A549 (cell line): Measurements from ENCODE around the gene ETFRF1. TPM values are rescaled to one million over a fixed set of nuclear protein-coding genes. Genes with fewer than 3 reads are reported as not detected.

Experiments
- ATAC-seq, 2 experiments: fragments of 200-7000 bp in 1 of 2; fragments of >200 bp in 1 of 2; cut with Nextera tagmentation in 1 of 2; cut with Tn5 transposase in 1 of 2; 3 replicates each; pipeline versions ENCODE4 v1.8.0 to v1.9.1; 2018 to 2020; ENCODE audit warnings: mild to moderate bottlenecking in 1 of 2, moderate library complexity in 1 of 2
- CTCF ChIA-PET: fragments of 300-600 bp; sonication (Branson Sonifier 250); formaldehyde crosslinking; extraction: SDS; loops from one replicate; lab custom pipeline; 2021; ENCODE audit warnings: antibody characterized with exemption, inconsistent platforms; lab: Yijun Ruan, JAX
- POLR2A ChIA-PET: fragments of 350-600 bp; formaldehyde crosslinking; extraction: SDS; loops from one replicate; lab custom pipeline; 2021; ENCODE audit warnings: antibody characterized with exemption, inconsistent platforms; lab: Yijun Ruan, JAX
- DNase-seq, 2 experiments: peaks; one replicate each; pipeline versions ENCODE4 v3.0.0 to v3.0.0-alpha.2; 2011 to 2016; ENCODE audit warnings: low read depth in 1 of 2, low spot score in 1 of 2
- FAIRE-seq: peaks from 2 replicates; lab custom pipeline; 2011; peaks lifted over from hg19 to GRCh38; lab: Jason Lieb, UNC
- H3K27ac ChIP-seq, 2 experiments: fragments of >200 bp; sonication (Bioruptor Twin); formaldehyde crosslinking; 3 replicates each; pipeline ENCODE4 v1.5.1; 2016 to 2017
- H3K4me1 ChIP-seq: fragments of >200 bp; sonication (Bioruptor Twin); formaldehyde crosslinking; 3 replicates; pipeline ENCODE4 v1.6.1; 2016
- H3K4me2 ChIP-seq: fragments of >200 bp; sonication (Bioruptor Twin); formaldehyde crosslinking; 3 replicates; pipeline ENCODE4 v1.6.1; 2016
- H3K4me3 ChIP-seq: fragments of >200 bp; sonication (Bioruptor Twin); formaldehyde crosslinking; 3 replicates; pipeline ENCODE4 v1.5.1; 2016
- H3K9me3 ChIP-seq: fragments of >200 bp; sonication (Bioruptor Twin); formaldehyde crosslinking; 3 replicates; pipeline ENCODE4 v1.6.1; 2016
- CEBPB ChIP-seq, 2 experiments: fragments of >200 bp in 1 of 2; sonication (Bioruptor Twin) in 1 of 2; formaldehyde crosslinking in 1 of 2; IDR thresholded peaks; 2 replicates each; pipeline ENCODE4 v1.6.1; 2012 to 2016
- ELK1 ChIP-seq: fragments of 150-350 bp; IDR thresholded peaks from 2 replicates; pipeline ENCODE4 v1.6.1; 2014; ENCODE audit warnings: low read depth, mild to moderate bottlenecking, low read length
- EP300 ChIP-seq, 2 experiments: fragments of >200 bp; sonication (Bioruptor Twin); formaldehyde crosslinking; IDR thresholded peaks; 2 replicates in 1 of 2; 3 replicates in 1 of 2; pipeline ENCODE4 v1.6.1; 2016 to 2017
- ESRRA ChIP-seq: fragments of 150-350 bp; IDR thresholded peaks from 2 replicates; pipeline ENCODE4 v1.6.1; 2014; ENCODE audit warnings: mild to moderate bottlenecking, low read length, borderline replicate concordance
- GATA3 ChIP-seq: IDR thresholded peaks from 2 replicates; pipeline ENCODE4 v1.6.1; 2012; ENCODE audit warnings: borderline replicate concordance
- HDAC2 ChIP-seq: fragments of 200-600 bp; sonication (generic); IDR thresholded peaks from 2 replicates; pipeline ENCODE4 v1.6.1; 2016
- HMGXB4 ChIP-seq: fragments of 250-450 bp; sonication (Bioruptor Pico); IDR thresholded peaks from 2 replicates; pipeline ENCODE4 v1.5.0; 2021; ENCODE audit warnings: mild to moderate bottlenecking, moderate library complexity, borderline replicate concordance
- HOXA7 ChIP-seq: fragments of 250-450 bp; sonication (Bioruptor Pico); IDR thresholded peaks from 2 replicates; pipeline ENCODE4 v1.5.0; 2020; ENCODE audit warnings: mild to moderate bottlenecking, moderate library complexity
- JUN ChIP-seq, 2 experiments: fragments of >200 bp; sonication (Bioruptor Twin); formaldehyde crosslinking; IDR thresholded peaks; 2 replicates in 1 of 2; 3 replicates in 1 of 2; pipeline ENCODE4 v1.6.1; 2016 to 2017
- JUNB ChIP-seq: fragments of >200 bp; sonication (Bioruptor Twin); formaldehyde crosslinking; IDR thresholded peaks from 2 replicates; pipeline ENCODE4 v1.6.1; 2016
- KDM1A ChIP-seq: fragments of 200-600 bp; sonication (generic); IDR thresholded peaks from 2 replicates; pipeline ENCODE4 v1.6.1; 2016; ENCODE audit warnings: low read depth, mild to moderate bottlenecking
- MAFK ChIP-seq: fragments of 450-650 bp; IDR thresholded peaks from 2 replicates; pipeline ENCODE4 v1.6.1; 2014; ENCODE audit not compliant: partially characterized antibody
- NFE2L2 ChIP-seq: fragments of 150-350 bp; conservative IDR thresholded peaks from 2 replicates; pipeline ENCODE4 v1.6.1; 2014; ENCODE audit warnings: low read length
- NPAS2 ChIP-seq: fragments of 250-450 bp; sonication (Bioruptor Pico); IDR thresholded peaks from 2 replicates; pipeline ENCODE4 v1.8.0; 2022; ENCODE audit warnings: mild to moderate bottlenecking, moderate library complexity, borderline replicate concordance
- POLR2AphosphoS2 ChIP-seq: conservative IDR thresholded peaks from 2 replicates; pipeline ENCODE4 v1.6.1; 2012; ENCODE audit warnings: low read length, improper control_type of control experiment, inconsistent platforms
- RAD21 ChIP-seq, 2 experiments: fragments of >200 bp in 1 of 2; sonication (Bioruptor Twin) in 1 of 2; formaldehyde crosslinking in 1 of 2; IDR thresholded peaks in 1 of 2; conservative IDR thresholded peaks in 1 of 2; 2 replicates in 1 of 2; 3 replicates in 1 of 2; pipeline ENCODE4 v1.6.1; 2012 to 2018; ENCODE audit warnings: inconsistent platforms in 1 of 2
- SREBF2 ChIP-seq: fragments of 450-650 bp; IDR thresholded peaks from 2 replicates; pipeline ENCODE4 v1.6.1; 2014; ENCODE audit warnings: mild to moderate bottlenecking, moderate library complexity
- USF2 ChIP-seq: fragments of 450-650 bp; IDR thresholded peaks from 2 replicates; pipeline ENCODE4 v1.6.1; 2014; ENCODE audit warnings: antibody characterized with exemption
- ZFP36 ChIP-seq: fragments of 450-650 bp; IDR thresholded peaks from 2 replicates; pipeline ENCODE4 v1.6.1; 2014; ENCODE audit warnings: borderline replicate concordance; ENCODE audit not compliant: partially characterized antibody
- WGBS: methylation state at CpG from one replicate; pipeline ENCODE4 v1.1.6; 2017; ENCODE audit errors: missing lambda C conversion rate; 5-methylcytosine and 5-hydroxymethylcytosine counted together
- polyA plus RNA-seq, 4 experiments: library from polyadenylated mRNA; depleted of rRNA in 3 of 4; stranded (reverse); fragments of >200 nt; fragmentation: RNase III in 1 of 4; extraction: RNeasy Plus Mini Kit Qiagen cat#74134 plus additional on column Dnase treatment in 1 of 4; gene quantifications; 2 replicates in 3 of 4; 3 replicates in 1 of 4; pipeline ENCODE4 v1.2.3, GENCODE V29; 2011 to 2017
- TF ChIP-seq, protein P1 (sequence below): fragments of >200 bp; sonication (Bioruptor Twin); formaldehyde crosslinking; IDR thresholded peaks from 2 replicates; pipeline ENCODE4 v1.6.1; 2016
- TF ChIP-seq, protein P2 (sequence below): fragments of 250-450 bp; sonication (Bioruptor Pico); IDR thresholded peaks from 2 replicates; pipeline ENCODE4 v1.5.0; 2020; ENCODE audit warnings: low read depth, mild to moderate bottlenecking, moderate library complexity

The ETFRF1 gene
- polyA plus RNA-seq, 2 of the 4 experiments (the other 2 are of a cell fraction) = 11.5 to 23.6 TPM

GRCh38 chr12:25253371-25254068 lies 58.5 kb downstream of the ETFRF1 start:
- Histone ChIP-seq H3K4me2 (no peak overlapping the region), H3K4me3 (no peak overlapping the region), H3K27ac (no peak overlapping the region), H3K4me1 (peaks cover 11% of the 10 kb centered on the region), H3K9me3 (no peaks in the 10 kb centered on the region)
- DNase-seq = no peak
- TF ChIP-seq HMGXB4 (CRISPR knock-in tag) (no peak), ESRRA (no peak), USF2 (no peak), GATA3 (no peak), CEBPB (IDR thresholded peaks at IDR 0.05) (no peak), ZFP36 (no peak), KDM1A (no peak)
- FAIRE-seq = no peak
- 72% methylated on average over 5 of the region's 5 CpGs for WGBS
- POLR2A ChIA-PET = no interaction called here
- CTCF ChIA-PET = interaction anchor here (0.7 kb wide), 1 partner anchor 17 kb away, joined by 3 read pairs; no protein-coding TSS in a partner anchor
- no peak for ATAC-seq

DNA sequence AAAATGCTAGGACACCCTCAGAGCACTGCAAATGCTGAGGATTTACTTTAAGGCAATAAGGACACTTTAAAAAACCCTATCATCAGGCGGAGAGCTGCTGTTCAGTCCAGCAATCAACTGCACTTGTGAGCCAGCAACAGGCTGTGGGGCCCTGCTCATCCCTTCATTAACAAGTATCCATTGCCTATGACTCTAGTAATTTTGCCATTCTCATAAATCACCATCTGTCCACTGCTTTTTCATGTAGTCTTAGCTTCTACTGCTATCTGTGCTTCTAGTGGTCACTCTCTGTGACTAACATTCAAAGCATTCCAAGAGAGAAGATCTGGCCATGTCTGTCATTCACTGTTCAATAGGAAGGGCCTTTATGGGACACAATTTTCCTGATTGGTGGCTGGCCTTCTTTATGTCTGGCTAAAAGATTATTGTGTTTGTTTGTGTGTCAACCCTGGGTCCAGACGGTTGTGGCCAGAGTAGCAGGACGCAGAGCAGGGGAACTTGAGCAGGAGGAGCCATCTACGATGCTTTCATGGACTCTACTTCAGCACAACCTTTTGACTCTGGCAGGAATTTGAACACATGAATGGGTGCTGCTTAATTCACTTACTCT lies 59.3 kb downstream of the ETFRF1 start:
- Histone ChIP-seq H3K4me3 (no peak overlapping the region), H3K9me3 (no peaks in the 10 kb centered on the region), H3K27ac (no peak overlapping the region), H3K4me1 (peaks cover 7% of the 10 kb centered on the region), H3K4me2 (no peak overlapping the region)
- ATAC-seq (no peak), DNase-seq (no peak), FAIRE-seq (no peak)
- TF ChIP-seq EP300 (IDR thresholded peaks at IDR 0.05) (no peak), CEBPB (IDR thresholded peaks at IDR 0.05) (no peak), HOXA7 (CRISPR knock-in tag) (no peak), MAFK (no peak), POLR2AphosphoS2 (no peak), NPAS2 (no peak), ELK1 (no peak), RAD21 (conservative IDR thresholded peaks at IDR 0.05 in 1 of 2, IDR thresholded peaks at IDR 0.05 in 1 of 2) (no peak), NFE2L2 (no peak), HDAC2 (no peak), SREBF2 (no peak), JUNB (no peak), JUN (IDR thresholded peaks at IDR 0.05) (no peak)
- TF ChIP-seq, protein P1, sequence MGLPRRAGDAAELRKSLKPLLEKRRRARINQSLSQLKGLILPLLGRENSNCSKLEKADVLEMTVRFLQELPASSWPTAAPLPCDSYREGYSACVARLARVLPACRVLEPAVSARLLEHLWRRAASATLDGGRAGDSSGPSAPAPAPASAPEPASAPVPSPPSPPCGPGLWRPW = no peak
- TF ChIP-seq, protein P2, sequence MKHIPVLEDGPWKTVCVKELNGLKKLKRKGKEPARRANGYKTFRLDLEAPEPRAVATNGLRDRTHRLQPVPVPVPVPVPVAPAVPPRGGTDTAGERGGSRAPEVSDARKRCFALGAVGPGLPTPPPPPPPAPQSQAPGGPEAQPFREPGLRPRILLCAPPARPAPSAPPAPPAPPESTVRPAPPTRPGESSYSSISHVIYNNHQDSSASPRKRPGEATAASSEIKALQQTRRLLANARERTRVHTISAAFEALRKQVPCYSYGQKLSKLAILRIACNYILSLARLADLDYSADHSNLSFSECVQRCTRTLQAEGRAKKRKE (CRISPR knock-in tag) = no peak
- ChIA-PET CTCF (interaction anchor here (0.7 to 1.1 kb wide), 2 partner anchors 16 to 19 kb away, joined by 3 read pairs; no protein-coding TSS in a partner anchor), POLR2A (no interaction called here)
- 69% methylated on average over 4 of the region's 4 CpGs for WGBS

Other genes with a start within 250 kb of the ETFRF1 start
- gene BCAT1, start 246.1 kb upstream of the ETFRF1 start, polyA plus RNA-seq (2011; rRNA removed) = 14.6 and 18.0 TPM in 2 replicates
- 10.4 to 12.2 TPM (median 10.5 TPM) in 3 replicates for gene BCAT1, start 246.1 kb upstream of the ETFRF1 start, polyA plus RNA-seq (2017; fragmentation: RNase III; extraction: RNeasy Plus Mini Kit Qiagen cat#74134 plus additional on column Dnase treatment)
- 0.40 and 0.43 TPM in 2 replicates for gene DNAI7, start 77 bp upstream of the ETFRF1 start, polyA plus RNA-seq (2011; rRNA removed)
- gene DNAI7, start 77 bp upstream of the ETFRF1 start, polyA plus RNA-seq (2017; fragmentation: RNase III; extraction: RNeasy Plus Mini Kit Qiagen cat#74134 plus additional on column Dnase treatment) = 0.29 to 0.66 TPM (median 0.36 TPM) in 3 replicates
- 29.2 and 38.4 TPM in 2 replicates for gene KRAS, start 55.7 kb downstream of the ETFRF1 start, polyA plus RNA-seq (2011; rRNA removed)
- gene KRAS, start 55.7 kb downstream of the ETFRF1 start, polyA plus RNA-seq (2017; fragmentation: RNase III; extraction: RNeasy Plus Mini Kit Qiagen cat#74134 plus additional on column Dnase treatment) = 16.4 to 17.4 TPM (median 16.5 TPM) in 3 replicates